ENCODE data around the gene SORCS2. TPM values are rescaled to one million over a fixed set of nuclear protein-coding genes. Genes with fewer than 3 reads are reported as not detected.

The SORCS2 gene
- total and polyA plus RNA-seq, 2 of the 8 experiments (the other 6 are each of a cell fraction or from before 2014, with no cell fraction given) = 0.36 to 1.8 TPM

GRCh38 chr4:7209699-7210098 lies 17.4 kb downstream of the SORCS2 start:
- Histone ChIP-seq H3K4me2 (ENCODE audit: insufficient read depth in 1 of 2, low read depth in 2 of 2, low read length in 2 of 2) (no peak overlapping the region), H2BK5ac (ENCODE audit: low read depth, low read length) (no peak overlapping the region), H2BK120ac (replicated peaks; ENCODE audit: low read depth, low read length) (no peak overlapping the region), H3K79me1 (ENCODE audit: low read depth, low read length) (no peaks in the 10 kb centered on the region), H2AK5ac (ENCODE audit: low read depth, low read length) (no peak overlapping the region), H3K56ac (replicated peaks; ENCODE audit: insufficient read length, low read depth, low read length) (no peak overlapping the region), H4K91ac (replicated peaks; ENCODE audit: insufficient read length, low read length) (no peak overlapping the region), H4K20me1 (replicated peaks in 1 of 2; ENCODE audit: control insufficient read depth in 1 of 2, insufficient read depth in 2 of 2, low read length in 2 of 2) (peaks cover 0 to 3% of the 10 kb centered on the region in 2 experiments), H3K23ac (ENCODE audit: insufficient read length) (no peak overlapping the region), H3K9ac (replicated peaks in 1 of 4; ENCODE audit: extremely low read depth in 1 of 4, low read depth in 3 of 4, low read length in 3 of 4) (no peak overlapping the region), H3K27me3 (replicated peaks in 1 of 4; ENCODE audit: control insufficient read depth in 3 of 4, extremely low read depth in 1 of 4, insufficient read depth in 3 of 4, low read length in 3 of 4) (no peaks in the 10 kb centered on the region), H3K9me3 (ENCODE audit: insufficient read depth in 2 of 2, low read depth in 1 of 2, low read length in 1 of 2) (peaks cover 0 to 3% of the 10 kb centered on the region in 2 experiments; a peak in 1 of 4 replicates), H3K23me2 (ENCODE audit: low read depth, low read length) (no peaks in the 10 kb centered on the region), H3K36me3 (ENCODE audit: control insufficient read depth in 2 of 4, insufficient read depth in 4 of 4, low read length in 3 of 4) (no peaks in the 10 kb centered on the region), H2AFZ (ENCODE audit: low read length) (no peak overlapping the region), H3K4me1 (replicated peaks in 1 of 4; ENCODE audit: control insufficient read depth in 3 of 4, insufficient read depth in 4 of 4, low read length in 3 of 4) (peaks cover 0 to 5% (median under 1%) of the 10 kb centered on the region in 4 experiments; a peak in 3 of 7 replicates), H2BK15ac (ENCODE audit: low read length) (no peak overlapping the region), H3K18ac (ENCODE audit: extremely low read depth, low read length) (no peak overlapping the region), H3K4me3 (ENCODE audit: extremely low read depth in 1 of 4, insufficient read depth in 2 of 4, low read depth in 3 of 4, low read length in 4 of 4) (no peak overlapping the region), H3K27ac (ENCODE audit: low read depth, low read length) (no peak overlapping the region), H2BK12ac (ENCODE audit: low read depth, low read length) (no peak overlapping the region), H3K14ac (ENCODE audit: insufficient read length) (no peak overlapping the region), H3K79me2 (ENCODE audit: control insufficient read depth in 1 of 2, insufficient read depth in 2 of 2, low read length in 2 of 2) (no peaks in the 10 kb centered on the region), H4K8ac (ENCODE audit: extremely low read depth, insufficient read depth, low read length) (no peak overlapping the region), H4K5ac (ENCODE audit: insufficient read length, low read depth, low read length) (no peak overlapping the region), H3K4ac (replicated peaks; ENCODE audit: insufficient read length, low read depth, low read length) (no peak overlapping the region), H2BK20ac (ENCODE audit: low read length) (no peak overlapping the region)
- WGBS, 2 experiments (ENCODE audit: extremely low coverage in 1 of 2, insufficient coverage in 1 of 2, insufficient read length in 1 of 2, insufficient replicate concordance in 2 of 2, low coverage in 1 of 2, low lambda C conversion rate in 2 of 2, missing lambda C conversion rate in 1 of 2) = 90% methylated on average over 9 of the region's 9 CpGs; no CpG with 5 or more reads in 1 of the 2 experiments
- FAIRE-seq (no peak), DNase-seq (ENCODE audit: low read depth in 1 of 2, low spot score in 2 of 2) (no peak)
- ChIA-PET POLR2A (ENCODE audit: partially characterized antibody) (no interaction called here), CTCF (ENCODE audit: partially characterized antibody) (interaction anchor here (4.1 kb wide), 1 partner anchor 15 kb away, joined by 22 read pairs; no protein-coding TSS in a partner anchor)
- no peak for TF ChIP-seq TAF7 (optimal IDR thresholded peaks at IDR 0.05; ENCODE audit: borderline replicate concordance, low read depth, low read length)
- no peak for TF ChIP-seq POU5F1 (IDR thresholded peaks at IDR 0.05; ENCODE audit: low read depth, low read length)
- TF ChIP-seq GABPA (IDR thresholded peaks at IDR 0.05; ENCODE audit: borderline replicate concordance, insufficient read depth, low read length) = no peak
- no peak for TF ChIP-seq MAFK (IDR thresholded peaks at IDR 0.05; ENCODE audit: low read depth, low read length)
- no peak for TF ChIP-seq E2F6 (IDR thresholded peaks at IDR 0.05)
- no peak for TF ChIP-seq EZH2 (IDR thresholded peaks at IDR 0.05; ENCODE audit: low read depth, low read length, severe bottlenecking)
- no peak for TF ChIP-seq JUND (IDR thresholded peaks at IDR 0.05; ENCODE audit: low read length)
- no peak for TF ChIP-seq RBBP5 (IDR thresholded peaks at IDR 0.05; ENCODE audit: borderline replicate concordance, low read depth, low read length)
- TF ChIP-seq TAF1 (IDR thresholded peaks at IDR 0.05; ENCODE audit: low read depth, low read length) = no peak
- TF ChIP-seq SIRT6 (IDR thresholded peaks at IDR 0.05; ENCODE audit: low read length) = no peak
- TF ChIP-seq ATF2 (IDR thresholded peaks at IDR 0.05; ENCODE audit: low read length) = no peak
